SU-DHL-6 (cell line): Measurements from ENCODE around the gene DRC3.

ENCODE experiments used
- H2AFZ ChIP-seq: fragments of 200-600 bp; sonication (generic); 2 replicates; pipeline ENCODE4 v1.6.1; 2014; ENCODE audit warnings: low read depth, mild to moderate bottlenecking, moderate library complexity, mixed read lengths, antibody characterized with exemption, low read length; ENCODE audit not compliant: severe bottlenecking
- H3F3A ChIP-seq: fragments of 200-600 bp; shearing (Covaris generic); 2 replicates; pipeline ENCODE4 v1.6.0; 2016; ENCODE audit warnings: antibody characterized with exemption, mild to moderate bottlenecking; ENCODE audit not compliant: insufficient read depth
- H3K27ac ChIP-seq: fragments of 200-600 bp; sonication (generic); 2 replicates; pipeline ENCODE4 v1.5.1; 2016; ENCODE audit warnings: low read depth, mild to moderate bottlenecking, low read length, moderate library complexity, mixed read lengths
- H3K27me3 ChIP-seq: fragments of 200-600 bp; sonication (generic), shearing (Covaris generic); 2 replicates; pipeline ENCODE4 v1.6.0; 2014; ENCODE audit warnings: mild to moderate bottlenecking, low read length
- H3K36me3 ChIP-seq: fragments of 200-600 bp; sonication (generic); 2 replicates; pipeline ENCODE4 v1.6.1; 2014; ENCODE audit warnings: mild to moderate bottlenecking, low read length, mixed read lengths
- H3K4me2 ChIP-seq: fragments of 300-600, 200-600 bp; shearing (Covaris generic), sonication (generic); 2 replicates; pipeline ENCODE4 v1.6.0; 2014; ENCODE audit warnings: low read length, low read depth, mild to moderate bottlenecking; ENCODE audit not compliant: poor library complexity, severe bottlenecking
- H3K4me3 ChIP-seq: fragments of 200-600 bp; sonication (generic); 2 replicates; pipeline ENCODE4 v1.5.1; 2014; ENCODE audit warnings: antibody characterized with exemption, low read length, mild to moderate bottlenecking, mixed read lengths; ENCODE audit not compliant: insufficient read depth, poor library complexity, severe bottlenecking
- H3K79me2 ChIP-seq: fragments of 200-600 bp; sonication (generic); 2 replicates; pipeline ENCODE4 v1.6.1; 2014; ENCODE audit warnings: mild to moderate bottlenecking, low read length, moderate library complexity; ENCODE audit not compliant: insufficient read depth
- H3K9ac ChIP-seq: fragments of 200-600 bp; sonication (generic); 2 replicates; pipeline ENCODE4 v1.7.0; 2014; ENCODE audit warnings: mild to moderate bottlenecking, low read length
- H3K9me2 ChIP-seq: fragments of 200-600 bp; sonication (generic); replicated peaks from 2 replicates; pipeline ENCODE4 v1.6.1; 2014; ENCODE audit warnings: low read length; ENCODE audit not compliant: insufficient read depth
- H3K9me3 ChIP-seq: fragments of 200-600 bp; sonication (generic); 2 replicates; pipeline ENCODE4 v1.6.1; 2014; ENCODE audit warnings: low read length, mixed read lengths; ENCODE audit not compliant: insufficient read depth
- H4K20me1 ChIP-seq: fragments of 200-600 bp; sonication (generic); 2 replicates; pipeline ENCODE4 v1.6.1; 2014; ENCODE audit warnings: low read depth, mild to moderate bottlenecking, antibody characterized with exemption, low read length, moderate library complexity, mixed read lengths
- CTCF ChIP-seq: fragments of 200-600 bp; sonication (generic); IDR thresholded peaks from one replicate; pipeline ENCODE4 v1.5.1; 2017; ENCODE audit warnings: antibody characterized with exemption, mild to moderate bottlenecking, low read length, moderate library complexity; ENCODE audit not compliant: insufficient read depth, poor library complexity, severe bottlenecking
- EZH2phosphoT487 ChIP-seq: fragments of 200-600 bp; sonication (generic), shearing (Covaris generic); conservative IDR thresholded peaks from 2 replicates; pipeline ENCODE4 v1.6.1; 2018; ENCODE audit warnings: mild to moderate bottlenecking, antibody characterized with exemption, low read length, moderate library complexity, mixed read lengths

The DRC3 gene

GRCh38 chr17:18005496-18005895, 32.8 kb downstream of the DRC3 start:
- Histone ChIP-seq H3K9ac (no peak overlapping the region), H3K27me3 (no peaks in the 10 kb centered on the region), H3K9me2 (no peaks in the 10 kb centered on the region), H3K79me2 (no peaks in the 10 kb centered on the region), H3F3A (no peaks in the 10 kb centered on the region), H3K27ac (no peak overlapping the region), H3K36me3 (no peaks in the 10 kb centered on the region), H3K9me3 (no peaks in the 10 kb centered on the region), H2AFZ (no peak overlapping the region), H3K4me2 (no peak overlapping the region), H4K20me1 (no peaks in the 10 kb centered on the region), H3K4me3 (no peak overlapping the region)
- no peak for TF ChIP-seq EZH2phosphoT487
- TF ChIP-seq CTCF = no peak

- Histone ChIP-seq H3K4me3 (no peak overlapping the region), H3K9ac (no peak overlapping the region), H3K79me2 (no peaks in the 10 kb centered on the region), H3K36me3 (no peaks in the 10 kb centered on the region), H2AFZ (no peak overlapping the region), H3K9me2 (no peaks in the 10 kb centered on the region), H4K20me1 (no peaks in the 10 kb centered on the region), H3K9me3 (no peaks in the 10 kb centered on the region), H3K4me2 (no peak overlapping the region), H3K27me3 (no peaks in the 10 kb centered on the region), H3F3A (no peaks in the 10 kb centered on the region), H3K27ac (no peak overlapping the region)
- TF ChIP-seq EZH2phosphoT487 = no peak
- TF ChIP-seq CTCF = no peak
These were observed 34.0 kb downstream of the DRC3 start for GRCh38 chr17:18006495-18007239.

- H3K79me2 ChIP-seq = no peaks in the 10 kb centered on the region
These were observed 36.0 kb downstream of the DRC3 start for GRCh38 chr17:18008496-18009268.

More at GRCh38 chr17:18008496-18009268, 36.0 kb downstream of the DRC3 start:
- Histone ChIP-seq H2AFZ (no peak overlapping the region), H4K20me1 (no peaks in the 10 kb centered on the region), H3F3A (no peaks in the 10 kb centered on the region), H3K36me3 (no peaks in the 10 kb centered on the region), H3K9ac (no peak overlapping the region), H3K9me3 (no peaks in the 10 kb centered on the region), H3K4me3 (no peak overlapping the region), H3K4me2 (no peak overlapping the region), H3K9me2 (no peaks in the 10 kb centered on the region), H3K27me3 (no peaks in the 10 kb centered on the region), H3K27ac (no peak overlapping the region)
- TF ChIP-seq CTCF = no peak
- TF ChIP-seq EZH2phosphoT487 = no peak
